Measurements from ENCODE around the gene CD80.
A peak's percentile ranks its signal among the peaks of the same experiment; 100 is the strongest.
"Not testable (repeated sequence)": the region's sequence is repeated elsewhere in the genome, so short reads cannot be mapped to it uniquely, and the experiment has no call there.

The CD80 gene

GRCh38 chr3:119582178-119582577, 22.8 kb upstream of the CD80 start:
- no peak for DNase-seq (ENCODE audit: low read depth)

- no peak for DNase-seq (ENCODE audit: low read depth)
These were observed 20.8 kb upstream of the CD80 start for GRCh38 chr3:119580067-119580760.

GRCh38 chr3:119579366-119580066, 20.1 kb upstream of the CD80 start, which contains the start of gene ADPRH:
TSS of gene ADPRH (plus strand) at chr3:119579492. CDS start at chr3:119582170, 2,678 bp downstream.
- DNase-seq (ENCODE audit: low read depth), result peak; percentile 9

- no peak for DNase-seq (ENCODE audit: low read depth)
These were observed 16.1 kb upstream of the CD80 start for GRCh38 chr3:119575507-119575906.

GRCh38 chr3:119571688-119572087, 12.3 kb upstream of the CD80 start:
- no peak for DNase-seq (ENCODE audit: low read depth)

GRCh38 chr3:119571230-119571629, 11.8 kb upstream of the CD80 start:
- DNase-seq (ENCODE audit: low read depth), result no peak

GRCh38 chr3:119570229-119570628, 10.8 kb upstream of the CD80 start:
- DNase-seq (ENCODE audit: low read depth), result no peak

- no peak for DNase-seq (ENCODE audit: low read depth)
These were observed 9.7 kb upstream of the CD80 start for GRCh38 chr3:119569156-119569555.

GRCh38 chr3:119563334-119563733, 3.9 kb upstream of the CD80 start:
- not testable (repeated sequence) for DNase-seq (ENCODE audit: low read depth)

GRCh38 chr3:119562307-119562961, 3.0 kb upstream of the CD80 start:
- DNase-seq (ENCODE audit: low read depth), result no peak

- DNase-seq (ENCODE audit: low read depth), result no peak
These were observed 746 bp upstream of the CD80 start for GRCh38 chr3:119560160-119560559.

- DNase-seq (ENCODE audit: low read depth), result no peak
These were observed 642 bp downstream of the CD80 start for GRCh38 chr3:119558626-119559317.

- no peak for DNase-seq (ENCODE audit: low read depth)
These were observed 1.5 kb downstream of the CD80 start for GRCh38 chr3:119557877-119558269.

- no peak for DNase-seq (ENCODE audit: low read depth)
These were observed 2.1 kb downstream of the CD80 start for GRCh38 chr3:119557192-119557876.

- DNase-seq (ENCODE audit: low read depth), result no peak
These were observed 3.5 kb downstream of the CD80 start for GRCh38 chr3:119555929-119556328.

GRCh38 chr3:119555309-119555735, 4.1 kb downstream of the CD80 start:
- no peak for DNase-seq (ENCODE audit: low read depth)

- DNase-seq (ENCODE audit: low read depth), result no peak
These were observed 5.5 kb downstream of the CD80 start for GRCh38 chr3:119553823-119554415.

GRCh38 chr3:119552928-119553327, 6.5 kb downstream of the CD80 start:
- not testable (repeated sequence) for DNase-seq (ENCODE audit: low read depth)

- no peak for DNase-seq (ENCODE audit: low read depth)
These were observed 7.8 kb downstream of the CD80 start for GRCh38 chr3:119551598-119551997.

GRCh38 chr3:119550192-119550910, 9.1 kb downstream of the CD80 start:
- no peak for DNase-seq (ENCODE audit: low read depth)

- DNase-seq (ENCODE audit: low read depth), result no peak
These were observed 11.1 kb downstream of the CD80 start for GRCh38 chr3:119548341-119548740.
